GM13977 (cell line): Measurements from ENCODE around the gene GABRQ.

Experiments used
- DNase-seq: peaks from one replicate; pipeline ENCODE4 v3.0.0; 2012; ENCODE audit warnings: low spot score
- in situ Hi-C: fragments of 300-500 bp; cut with MboI; formaldehyde crosslinking; loops from one replicate; pipeline ENCODE4 v1.12.0; 2022; ENCODE audit warnings: low sequenced_read_pairs, low pct_unique_long_range_greater_than_20kb, mixed read lengths, inconsistent platforms; ENCODE audit not compliant: unreplicated experiment
- TF ChIP-seq, protein P1 (sequence below): IDR thresholded peaks from 2 replicates; pipeline ENCODE4 v1.5.1; 2012; ENCODE audit warnings: mild to moderate bottlenecking, control low read depth; ENCODE audit not compliant: insufficient read depth; ENCODE audit errors: extremely low read depth, missing control alignments

The GABRQ gene

DNA sequence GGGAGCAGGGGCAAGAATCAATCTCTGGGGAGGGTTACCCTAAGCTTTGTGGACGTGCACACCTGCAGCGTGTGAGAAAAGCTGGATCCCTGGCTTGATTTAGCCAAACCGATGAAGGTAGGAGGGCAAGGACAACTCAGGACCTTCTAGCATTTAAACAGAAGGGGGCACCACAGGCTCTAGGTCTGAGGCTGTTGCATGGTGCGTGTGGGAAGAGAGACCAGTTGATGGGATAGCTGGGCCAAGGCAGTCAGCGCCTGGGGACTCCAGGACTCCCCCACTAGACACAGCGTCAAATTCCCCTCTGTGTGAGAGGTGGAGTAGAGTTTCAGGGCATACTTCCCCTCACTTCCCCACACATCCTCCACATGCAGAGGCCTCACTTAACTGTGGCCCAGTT lies 4.3 kb downstream of the GABRQ start:
- no peak for DNase-seq
- TF ChIP-seq, protein P1, sequence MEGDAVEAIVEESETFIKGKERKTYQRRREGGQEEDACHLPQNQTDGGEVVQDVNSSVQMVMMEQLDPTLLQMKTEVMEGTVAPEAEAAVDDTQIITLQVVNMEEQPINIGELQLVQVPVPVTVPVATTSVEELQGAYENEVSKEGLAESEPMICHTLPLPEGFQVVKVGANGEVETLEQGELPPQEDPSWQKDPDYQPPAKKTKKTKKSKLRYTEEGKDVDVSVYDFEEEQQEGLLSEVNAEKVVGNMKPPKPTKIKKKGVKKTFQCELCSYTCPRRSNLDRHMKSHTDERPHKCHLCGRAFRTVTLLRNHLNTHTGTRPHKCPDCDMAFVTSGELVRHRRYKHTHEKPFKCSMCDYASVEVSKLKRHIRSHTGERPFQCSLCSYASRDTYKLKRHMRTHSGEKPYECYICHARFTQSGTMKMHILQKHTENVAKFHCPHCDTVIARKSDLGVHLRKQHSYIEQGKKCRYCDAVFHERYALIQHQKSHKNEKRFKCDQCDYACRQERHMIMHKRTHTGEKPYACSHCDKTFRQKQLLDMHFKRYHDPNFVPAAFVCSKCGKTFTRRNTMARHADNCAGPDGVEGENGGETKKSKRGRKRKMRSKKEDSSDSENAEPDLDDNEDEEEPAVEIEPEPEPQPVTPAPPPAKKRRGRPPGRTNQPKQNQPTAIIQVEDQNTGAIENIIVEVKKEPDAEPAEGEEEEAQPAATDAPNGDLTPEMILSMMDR = peak; percentile 32
- in situ Hi-C loops = loop anchor here (25.0 kb wide), 1 partner anchor 880 kb away; no protein-coding TSS in a partner anchor

DNA sequence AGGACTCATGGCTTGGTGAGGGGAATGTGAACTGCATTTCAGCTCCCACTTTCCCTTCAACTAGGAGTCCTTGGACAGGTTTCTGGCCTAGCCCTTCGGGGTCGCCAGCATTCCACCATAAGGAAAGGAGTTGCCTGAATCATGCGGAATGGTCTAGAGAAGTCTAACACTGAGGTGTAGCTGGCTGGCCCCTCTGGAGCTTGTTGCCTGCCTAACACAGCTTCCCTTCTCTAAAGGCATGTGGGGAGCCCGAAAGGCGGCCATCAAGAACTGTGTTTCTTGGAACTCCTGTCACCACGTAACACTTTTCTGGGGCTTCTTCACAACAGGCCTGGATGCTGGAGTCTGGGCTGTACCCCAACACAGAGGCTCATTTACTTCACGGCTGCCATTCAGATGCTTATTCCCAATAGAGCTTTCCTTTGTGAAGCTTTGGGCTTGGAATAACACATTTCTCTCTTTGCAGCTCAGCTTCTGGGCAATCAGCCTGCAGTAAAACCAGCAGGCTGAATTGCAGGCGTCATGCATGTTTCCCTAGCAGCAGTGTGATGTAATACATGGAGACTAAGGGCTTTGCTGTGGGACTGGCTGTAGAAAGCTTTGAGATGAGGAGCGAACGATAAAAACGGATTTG lies 5.4 kb downstream of the GABRQ start:
- in situ Hi-C loops = loop anchor here (25.0 kb wide), 1 partner anchor 881 kb away; no protein-coding TSS in a partner anchor
- no peak for DNase-seq
- TF ChIP-seq, protein P1 = no peak

DNA sequence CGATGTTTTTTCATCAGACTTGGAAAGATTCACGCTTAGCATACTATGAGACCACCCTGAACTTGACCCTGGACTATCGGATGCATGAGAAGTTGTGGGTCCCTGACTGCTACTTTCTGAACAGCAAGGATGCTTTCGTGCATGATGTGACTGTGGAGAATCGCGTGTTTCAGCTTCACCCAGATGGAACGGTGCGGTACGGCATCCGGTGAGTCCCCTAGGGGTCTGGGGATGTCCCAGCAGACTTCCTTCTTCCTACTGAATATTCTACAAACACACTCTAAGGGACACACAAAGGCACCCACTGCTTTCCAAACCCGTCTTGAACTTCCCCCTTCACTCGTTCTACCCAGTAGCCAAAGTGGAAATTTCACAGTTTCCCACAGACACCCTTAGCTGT lies 9.3 kb downstream of the GABRQ start:
- no peak for DNase-seq
- in situ Hi-C loops = loop anchor here (25.0 kb wide), 1 partner anchor 885 kb away; no protein-coding TSS in a partner anchor
- TF ChIP-seq, protein P1 = no peak

DNA sequence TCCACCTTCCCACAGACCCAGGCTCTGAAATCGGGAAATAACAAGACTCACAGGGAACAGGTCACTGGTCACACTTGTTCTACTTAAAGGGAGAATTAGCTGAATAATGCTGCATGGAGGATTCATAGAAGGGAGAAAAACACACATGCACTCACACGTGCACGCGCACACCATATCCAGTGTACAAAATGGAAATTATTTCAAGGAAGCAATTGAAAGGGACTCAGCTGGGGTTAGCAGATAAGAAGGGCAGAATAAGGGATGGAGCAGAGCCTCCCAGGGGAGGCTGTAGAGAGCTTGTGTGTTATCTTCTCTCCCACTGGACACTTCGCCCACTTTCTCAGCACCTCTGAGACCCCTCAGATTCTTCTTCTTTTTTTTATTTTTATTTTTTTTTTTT lies 10.3 kb downstream of the GABRQ start:
- no peak for DNase-seq
- TF ChIP-seq, protein P1 = no peak
- in situ Hi-C loops = loop anchor here (25.0 kb wide), 1 partner anchor 886 kb away; no protein-coding TSS in a partner anchor

DNA sequence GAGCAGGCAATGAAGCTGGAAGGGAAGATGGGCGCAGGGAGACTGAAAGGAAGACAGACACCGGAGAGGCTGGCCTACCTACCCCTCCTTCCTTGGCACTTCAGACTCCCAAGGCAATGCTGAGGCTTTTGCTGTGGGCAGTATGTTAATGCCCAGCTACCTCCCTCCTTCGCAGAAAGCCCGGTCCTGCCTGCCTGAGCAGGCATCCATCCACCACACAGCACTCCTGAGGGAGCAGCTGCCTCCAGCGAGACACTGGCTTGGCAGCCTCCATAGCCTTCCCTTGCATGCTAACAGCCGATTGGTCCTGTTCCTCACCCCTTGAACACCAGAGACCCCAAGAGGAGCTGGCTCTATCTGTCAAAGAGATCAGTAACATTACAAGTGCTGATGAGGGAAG lies 14.4 kb downstream of the GABRQ start:
- in situ Hi-C loops = loop anchor here (25.0 kb wide), 1 partner anchor 160 kb away; no protein-coding TSS in a partner anchor
- no peak for DNase-seq
- TF ChIP-seq, protein P1 = no peak

DNA sequence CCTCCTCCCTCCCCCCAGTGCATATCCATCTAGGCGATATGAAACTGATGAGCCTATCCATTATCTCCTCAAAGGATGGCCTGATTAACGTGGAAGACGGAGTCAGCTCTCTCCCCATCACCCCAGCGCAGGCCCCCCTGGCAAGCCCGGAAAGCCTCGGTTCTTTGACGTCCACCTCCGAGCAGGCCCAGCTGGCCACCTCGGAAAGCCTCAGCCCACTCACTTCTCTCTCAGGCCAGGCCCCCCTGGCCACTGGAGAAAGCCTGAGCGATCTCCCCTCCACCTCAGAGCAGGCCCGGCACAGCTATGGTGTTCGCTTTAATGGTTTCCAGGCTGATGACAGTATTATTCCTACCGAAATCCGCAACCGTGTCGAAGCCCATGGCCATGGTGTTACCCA lies 14.8 kb downstream of the GABRQ start:
- TF ChIP-seq, protein P1 = no peak
- no peak for DNase-seq
- in situ Hi-C loops = loop anchor here (25.0 kb wide), 1 partner anchor 160 kb away; no protein-coding TSS in a partner anchor
